Loucy (cell line): ENCODE data around the gene DUSP22.

Experiments
- H2AFZ ChIP-seq: fragments of 200-600 bp; sonication (generic); 2 replicates; pipeline ENCODE4 v1.6.0; 2016; ENCODE audit warnings: antibody characterized with exemption, mild to moderate bottlenecking, low read length, moderate library complexity
- H3F3A ChIP-seq: fragments of 200-600 bp; 2 replicates; pipeline ENCODE4 v1.6.0; 2016; ENCODE audit warnings: antibody characterized with exemption, low read depth, mild to moderate bottlenecking
- H3K27me3 ChIP-seq: fragments of 200-600 bp; sonication (generic); 2 replicates; pipeline ENCODE4 v1.6.1; 2014; ENCODE audit warnings: low read length, mild to moderate bottlenecking; ENCODE audit not compliant: insufficient read depth, poor library complexity, severe bottlenecking
- H3K36me3 ChIP-seq: fragments of 200-600 bp; sonication (generic); 2 replicates; pipeline ENCODE4 v1.6.1; 2016; ENCODE audit warnings: low read length; ENCODE audit not compliant: insufficient read depth
- H3K4me1 ChIP-seq: fragments of 200-600 bp; sonication (generic); 2 replicates; pipeline ENCODE4 v1.5.1; 2014; ENCODE audit warnings: low read length, mild to moderate bottlenecking; ENCODE audit not compliant: insufficient read depth, poor library complexity, severe bottlenecking
- H3K4me2 ChIP-seq: fragments of 200-600 bp; sonication (generic); 2 replicates; pipeline ENCODE4 v1.6.0; 2014; ENCODE audit warnings: antibody characterized with exemption, low read length, low read depth, mild to moderate bottlenecking; ENCODE audit not compliant: poor library complexity, severe bottlenecking
- H3K4me3 ChIP-seq: fragments of 200-600 bp; sonication (generic); 2 replicates; pipeline ENCODE4 v1.5.1; 2014; ENCODE audit warnings: low read length, mild to moderate bottlenecking, mixed read lengths; ENCODE audit not compliant: poor library complexity, severe bottlenecking
- H3K79me2 ChIP-seq: fragments of 200-600 bp; sonication (generic); 2 replicates; pipeline ENCODE4 v1.6.1; 2014; ENCODE audit warnings: low read length; ENCODE audit not compliant: insufficient read depth
- H3K9ac ChIP-seq: fragments of 200-600 bp; sonication (generic); 2 replicates; pipeline ENCODE4 v1.6.0; 2014; ENCODE audit warnings: mild to moderate bottlenecking, low read depth, low read length, moderate library complexity; ENCODE audit not compliant: poor library complexity, severe bottlenecking
- H3K9me2 ChIP-seq: fragments of 200-600 bp; sonication (generic); replicated peaks from 2 replicates; pipeline ENCODE4 v1.6.1; 2016; ENCODE audit warnings: low read depth, low read length, mixed read lengths
- H3K9me3 ChIP-seq: fragments of 200-600 bp; sonication (generic); 2 replicates; pipeline ENCODE4 v1.6.1; 2014; ENCODE audit warnings: mild to moderate bottlenecking, antibody characterized with exemption, low read length, low read depth; ENCODE audit not compliant: insufficient read depth
- H4K20me1 ChIP-seq: fragments of 200-600 bp; sonication (generic); 2 replicates; pipeline ENCODE4 v1.6.0; 2014; ENCODE audit warnings: antibody characterized with exemption, low read length, mild to moderate bottlenecking; ENCODE audit not compliant: insufficient read depth, poor library complexity, severe bottlenecking
- CTCF ChIP-seq: fragments of 200-600 bp; sonication (generic); conservative IDR thresholded peaks from 2 replicates; pipeline ENCODE4 v1.5.1; 2014; ENCODE audit warnings: mild to moderate bottlenecking, antibody characterized with exemption, low read length
- EZH2phosphoT487 ChIP-seq: fragments of 200-600 bp; IDR thresholded peaks from 2 replicates; pipeline ENCODE4 v1.6.1; 2018; ENCODE audit warnings: antibody characterized with exemption, mild to moderate bottlenecking, moderate library complexity, borderline replicate concordance

DUSP22 gene

GRCh38 chr6:293193-294174 lies 1.2 kb downstream of the DUSP22 start:
- no peaks in the 10 kb centered on the region for H3K36me3 ChIP-seq
- peak overlapping the region; percentile 84 for H3K4me2 ChIP-seq
- H3K9ac ChIP-seq = peak overlapping the region; percentile 82
- H2AFZ ChIP-seq = peak overlapping the region; percentile 76
- H3K4me1 ChIP-seq = peaks cover 79% of the 10 kb centered on the region
- H3K4me3 ChIP-seq = peak overlapping the region; percentile 81
- TF ChIP-seq EZH2phosphoT487 (no peak), CTCF (no peak)
- H4K20me1 ChIP-seq = no peaks in the 10 kb centered on the region
- H3F3A ChIP-seq = no peaks in the 10 kb centered on the region
- H3K9me3 ChIP-seq = no peaks in the 10 kb centered on the region
- H3K27me3 ChIP-seq = no peaks in the 10 kb centered on the region
- no peaks in the 10 kb centered on the region for H3K9me2 ChIP-seq
- peaks cover 61% of the 10 kb centered on the region for H3K79me2 ChIP-seq

- Histone ChIP-seq H2AFZ (no peak overlapping the region), H3K9me3 (no peaks in the 10 kb centered on the region), H3K4me2 (peak overlapping the region; percentile 84), H4K20me1 (no peaks in the 10 kb centered on the region), H3K4me3 (peak overlapping the region; percentile 12), H3K9me2 (no peaks in the 10 kb centered on the region), H3K9ac (no peak overlapping the region), H3F3A (no peaks in the 10 kb centered on the region), H3K36me3 (no peaks in the 10 kb centered on the region), H3K4me1 (peaks cover 81% of the 10 kb centered on the region), H3K79me2 (peaks cover 73% of the 10 kb centered on the region), H3K27me3 (no peaks in the 10 kb centered on the region)
- TF ChIP-seq CTCF (no peak), EZH2phosphoT487 (no peak)
Observed at GRCh38 chr6:294656-295565, 2.6 kb downstream of the DUSP22 start.

GRCh38 chr6:296151-297122 lies 4.2 kb downstream of the DUSP22 start:
- Histone ChIP-seq H3K4me1 (peaks cover 66% of the 10 kb centered on the region), H3K4me3 (peak overlapping the region; percentile 47)
- no peak for TF ChIP-seq EZH2phosphoT487
- TF ChIP-seq CTCF = peak; percentile 27; the same call in 1 of the 2 replicates

More at GRCh38 chr6:296151-297122, 4.2 kb downstream of the DUSP22 start:
- H3K9me3 ChIP-seq = no peaks in the 10 kb centered on the region
- H4K20me1 ChIP-seq = no peaks in the 10 kb centered on the region
- H3K27me3 ChIP-seq = no peaks in the 10 kb centered on the region
- H3K9me2 ChIP-seq = no peaks in the 10 kb centered on the region
- no peaks in the 10 kb centered on the region for H3F3A ChIP-seq
- H3K36me3 ChIP-seq = no peaks in the 10 kb centered on the region
- H3K9ac ChIP-seq = peak overlapping the region; percentile 38
- H2AFZ ChIP-seq = no peak overlapping the region
- H3K4me2 ChIP-seq = peak overlapping the region; percentile 84
- H3K79me2 ChIP-seq = peaks cover 81% of the 10 kb centered on the region
